Measurements from ENCODE around the gene CAMK2B. TPM values are rescaled to one million over a fixed set of nuclear protein-coding genes. Genes with fewer than 3 reads are reported as not detected.

CAMK2B gene
- total RNA-seq, 1 donor from 2014 or later, result 31.8 TPM

- DNase-seq (ENCODE audit: low read depth), result no peak
Observed at GRCh38 chr7:44287488-44288380, 37.7 kb downstream of the CAMK2B start.

GRCh38 chr7:44286618-44287487 lies 38.5 kb downstream of the CAMK2B start:
- DNase-seq (ENCODE audit: low read depth), result no peak

GRCh38 chr7:44286182-44286617 lies 39.2 kb downstream of the CAMK2B start:
- DNase-seq (ENCODE audit: low read depth), result no peak

- DNase-seq (ENCODE audit: low read depth), result no peak
Observed at GRCh38 chr7:44285561-44285960, 39.8 kb downstream of the CAMK2B start.

GRCh38 chr7:44284881-44285541 lies 40.4 kb downstream of the CAMK2B start:
- no peak for DNase-seq (ENCODE audit: low read depth)

- peak; percentile 65 for DNase-seq (ENCODE audit: low read depth)
Observed at GRCh38 chr7:44284216-44284615, 41.2 kb downstream of the CAMK2B start.

GRCh38 chr7:44283381-44284211 lies 41.8 kb downstream of the CAMK2B start:
- DNase-seq (ENCODE audit: low read depth), result peak; percentile 54

GRCh38 chr7:44282601-44283171 lies 42.7 kb downstream of the CAMK2B start:
- DNase-seq (ENCODE audit: low read depth), result peak; percentile 46

GRCh38 chr7:44281811-44282600 lies 43.4 kb downstream of the CAMK2B start:
- DNase-seq (ENCODE audit: low read depth), result no peak

GRCh38 chr7:44280993-44281721 lies 44.2 kb downstream of the CAMK2B start:
- DNase-seq (ENCODE audit: low read depth), result peak; percentile 41

- no peak for DNase-seq (ENCODE audit: low read depth)
Observed at GRCh38 chr7:44280636-44280992, 44.8 kb downstream of the CAMK2B start.

GRCh38 chr7:44279731-44280505 lies 45.5 kb downstream of the CAMK2B start:
- DNase-seq (ENCODE audit: low read depth), result no peak

- DNase-seq (ENCODE audit: low read depth), result no peak
Observed at GRCh38 chr7:44279286-44279685, 46.1 kb downstream of the CAMK2B start.

GRCh38 chr7:44278451-44279161 lies 46.8 kb downstream of the CAMK2B start:
- DNase-seq (ENCODE audit: low read depth), result no peak

- peak; percentile 89 for DNase-seq (ENCODE audit: low read depth)
Observed at GRCh38 chr7:44277851-44278250, 47.5 kb downstream of the CAMK2B start.

- no peak for DNase-seq (ENCODE audit: low read depth)
Observed at GRCh38 chr7:44277391-44277790, 48.0 kb downstream of the CAMK2B start.

- DNase-seq (ENCODE audit: low read depth), result no peak
Observed at GRCh38 chr7:44276571-44277221, 48.7 kb downstream of the CAMK2B start.
